ES-I3 (cell line): ENCODE measurements around the gene OR10A6.

Source experiments
- H3K36me3 ChIP-seq: 2 replicates; pipeline ENCODE4 v1.6.1; 2013; ENCODE audit warnings: mild to moderate bottlenecking, low read length, control low read depth, moderate library complexity; ENCODE audit not compliant: insufficient read depth
- H3K4me1 ChIP-seq: 2 replicates; pipeline ENCODE4 v1.6.1; 2013; ENCODE audit warnings: mild to moderate bottlenecking, control low read depth, low read length; ENCODE audit not compliant: insufficient read depth
- H3K9ac ChIP-seq: 2 replicates; pipeline ENCODE4 v1.6.1; 2013; ENCODE audit warnings: low read depth, mild to moderate bottlenecking, low read length, moderate library complexity
- H3K9me3 ChIP-seq: 2 replicates; pipeline ENCODE4 v1.6.1; 2013; ENCODE audit warnings: mild to moderate bottlenecking, low read length, moderate library complexity; ENCODE audit not compliant: control insufficient read depth, insufficient read depth

The OR10A6 gene

GRCh38 chr11:7931168-7931567 is at the start of gene OR10A6:
OR10A6 (minus strand) TSS chr11:7931268; CDS start chr11:7928662, 2,606 bp downstream.
- Histone ChIP-seq H3K9ac (no peak within 1 kb of the TSS), H3K9me3 (peaks cover 2% of the 10 kb centered on the region; the same call in 1 of the 2 replicates), H3K36me3 (no peaks in the 10 kb centered on the region), H3K4me1 (no peaks in the 10 kb centered on the region)

GRCh38 chr11:7977232-7977917 is 46.3 kb upstream of the OR10A6 start:
- Histone ChIP-seq H3K9me3 (no peaks in the 10 kb centered on the region), H3K4me1 (peaks cover 9% of the 10 kb centered on the region; the same call in 1 of the 2 replicates), H3K9ac (no peak overlapping the region), H3K36me3 (no peaks in the 10 kb centered on the region)

- H3K9me3 ChIP-seq = no peaks in the 10 kb centered on the region
Observed at GRCh38 chr11:7974668-7975067, 43.6 kb upstream of the OR10A6 start.

GRCh38 chr11:7973011-7973410 is 41.9 kb upstream of the OR10A6 start:
- H3K4me1 ChIP-seq = peaks cover 13% of the 10 kb centered on the region; the same call in 1 of the 2 replicates
- no peak overlapping the region for H3K9ac ChIP-seq
- no peaks in the 10 kb centered on the region for H3K36me3 ChIP-seq
- no peaks in the 10 kb centered on the region for H3K9me3 ChIP-seq

More at GRCh38 chr11:7974668-7975067, 43.6 kb upstream of the OR10A6 start:
- Histone ChIP-seq H3K9ac (no peak overlapping the region), H3K4me1 (peaks cover 13% of the 10 kb centered on the region; the same call in 1 of the 2 replicates), H3K36me3 (no peaks in the 10 kb centered on the region)

- Histone ChIP-seq H3K9ac (no peak overlapping the region), H3K36me3 (no peaks in the 10 kb centered on the region), H3K4me1 (peaks cover 4% of the 10 kb centered on the region; the same call in 1 of the 2 replicates), H3K9me3 (no peaks in the 10 kb centered on the region)
Observed at GRCh38 chr11:7971846-7972245, 40.8 kb upstream of the OR10A6 start.

- no peaks in the 10 kb centered on the region for H3K36me3 ChIP-seq
- peaks cover 4% of the 10 kb centered on the region; the same call in 1 of the 2 replicates for H3K4me1 ChIP-seq
- no peaks in the 10 kb centered on the region for H3K9me3 ChIP-seq
- H3K9ac ChIP-seq = peak overlapping the region; percentile 22; the same call in 1 of the 2 replicates
Observed at GRCh38 chr11:7969756-7970646, 38.9 kb upstream of the OR10A6 start.

GRCh38 chr11:7968686-7969085 is 37.6 kb upstream of the OR10A6 start:
- Histone ChIP-seq H3K4me1 (peaks cover 8% of the 10 kb centered on the region), H3K9me3 (no peaks in the 10 kb centered on the region), H3K36me3 (no peaks in the 10 kb centered on the region), H3K9ac (no peak overlapping the region)

- H3K4me1 ChIP-seq = peaks cover 8% of the 10 kb centered on the region
- H3K9ac ChIP-seq = no peak overlapping the region
- no peaks in the 10 kb centered on the region for H3K9me3 ChIP-seq
- H3K36me3 ChIP-seq = no peaks in the 10 kb centered on the region
Observed at GRCh38 chr11:7967826-7968225, 36.8 kb upstream of the OR10A6 start.

GRCh38 chr11:7967097-7967496 is 36.0 kb upstream of the OR10A6 start:
- Histone ChIP-seq H3K9ac (no peak overlapping the region), H3K36me3 (no peaks in the 10 kb centered on the region), H3K4me1 (peaks cover 8% of the 10 kb centered on the region), H3K9me3 (no peaks in the 10 kb centered on the region)

- peaks cover 5% of the 10 kb centered on the region for H3K4me1 ChIP-seq
- H3K9ac ChIP-seq = no peak within 1 kb of the TSS
- H3K9me3 ChIP-seq = no peaks in the 10 kb centered on the region
- H3K36me3 ChIP-seq = no peaks in the 10 kb centered on the region
Observed at GRCh38 chr11:7965386-7965785, 34.3 kb upstream of the OR10A6 start, which contains the start of gene NLRP10. NLRP10 (minus strand) TSS chr11:7965447; CDS start chr11:7963495, 1,952 bp downstream.

GRCh38 chr11:7964873-7965272 is 33.8 kb upstream of the OR10A6 start:
- no peaks in the 10 kb centered on the region for H3K36me3 ChIP-seq

GRCh38 chr11:7964261-7964660 is 33.2 kb upstream of the OR10A6 start:
- Histone ChIP-seq H3K9ac (no peak overlapping the region), H3K9me3 (no peaks in the 10 kb centered on the region), H3K4me1 (peaks cover 5% of the 10 kb centered on the region)

More at GRCh38 chr11:7964873-7965272, 33.8 kb upstream of the OR10A6 start:
- no peak overlapping the region for H3K9ac ChIP-seq
- peaks cover 5% of the 10 kb centered on the region for H3K4me1 ChIP-seq
- H3K9me3 ChIP-seq = no peaks in the 10 kb centered on the region

GRCh38 chr11:7955191-7955590 is 24.1 kb upstream of the OR10A6 start:
- Histone ChIP-seq H3K4me1 (no peaks in the 10 kb centered on the region), H3K9ac (no peak overlapping the region), H3K9me3 (no peaks in the 10 kb centered on the region), H3K36me3 (no peaks in the 10 kb centered on the region)

More at GRCh38 chr11:7964261-7964660, 33.2 kb upstream of the OR10A6 start:
- no peaks in the 10 kb centered on the region for H3K36me3 ChIP-seq

- no peaks in the 10 kb centered on the region for H3K36me3 ChIP-seq
- no peaks in the 10 kb centered on the region for H3K9me3 ChIP-seq
- H3K9ac ChIP-seq = no peak overlapping the region
- H3K4me1 ChIP-seq = no peaks in the 10 kb centered on the region
Observed at GRCh38 chr11:7949934-7950333, 18.9 kb upstream of the OR10A6 start.
